Peyer's patch (tissue), 4 donors: ENCODE data around the gene RCOR3.

Experiments
- POLR2A ChIP-seq, 2 donors: fragments of 450-650 bp; IDR thresholded peaks; one replicate each; pipeline ENCODE4 v1.5.1; 2017; ENCODE audit warnings: antibody characterized with exemption in 2 of 2, mild to moderate bottlenecking in 2 of 2, moderate library complexity in 2 of 2
- TF ChIP-seq, protein P1 (sequence below), 6 experiments: fragments of 450-650 bp in 4 of 6; fragments of 200-600 bp in 2 of 6; sonication (generic) in 1 of 6; IDR thresholded peaks; one replicate each; pipeline ENCODE4 v1.5.1; 2017 to 2019; ENCODE audit warnings: antibody characterized with exemption in 6 of 6, mild to moderate bottlenecking in 3 of 6, moderate library complexity in 1 of 6

DNA sequence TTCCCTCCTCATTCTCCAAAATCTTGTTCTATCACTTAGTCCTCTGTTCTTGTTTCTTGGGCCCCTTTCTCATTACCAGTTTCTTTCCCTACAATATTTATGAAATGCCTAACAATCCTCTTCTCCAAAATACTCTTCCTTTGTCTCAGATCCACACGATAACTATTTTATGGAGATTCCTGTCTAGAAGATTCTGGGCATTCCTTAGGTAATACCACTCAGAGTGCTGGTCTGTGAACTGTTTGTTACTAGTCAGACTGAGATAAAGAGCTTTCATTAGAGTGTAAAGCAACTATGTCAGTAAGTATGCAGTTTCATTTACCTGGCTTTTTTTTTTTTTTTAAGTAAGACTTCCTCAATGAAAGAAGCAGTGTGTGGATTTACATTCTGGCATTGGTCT lies 18.1 kb upstream of the RCOR3 start:
- TF ChIP-seq, protein P1, sequence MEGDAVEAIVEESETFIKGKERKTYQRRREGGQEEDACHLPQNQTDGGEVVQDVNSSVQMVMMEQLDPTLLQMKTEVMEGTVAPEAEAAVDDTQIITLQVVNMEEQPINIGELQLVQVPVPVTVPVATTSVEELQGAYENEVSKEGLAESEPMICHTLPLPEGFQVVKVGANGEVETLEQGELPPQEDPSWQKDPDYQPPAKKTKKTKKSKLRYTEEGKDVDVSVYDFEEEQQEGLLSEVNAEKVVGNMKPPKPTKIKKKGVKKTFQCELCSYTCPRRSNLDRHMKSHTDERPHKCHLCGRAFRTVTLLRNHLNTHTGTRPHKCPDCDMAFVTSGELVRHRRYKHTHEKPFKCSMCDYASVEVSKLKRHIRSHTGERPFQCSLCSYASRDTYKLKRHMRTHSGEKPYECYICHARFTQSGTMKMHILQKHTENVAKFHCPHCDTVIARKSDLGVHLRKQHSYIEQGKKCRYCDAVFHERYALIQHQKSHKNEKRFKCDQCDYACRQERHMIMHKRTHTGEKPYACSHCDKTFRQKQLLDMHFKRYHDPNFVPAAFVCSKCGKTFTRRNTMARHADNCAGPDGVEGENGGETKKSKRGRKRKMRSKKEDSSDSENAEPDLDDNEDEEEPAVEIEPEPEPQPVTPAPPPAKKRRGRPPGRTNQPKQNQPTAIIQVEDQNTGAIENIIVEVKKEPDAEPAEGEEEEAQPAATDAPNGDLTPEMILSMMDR (IDR thresholded peaks at IDR 0.05) = no peak
- TF ChIP-seq POLR2A (IDR thresholded peaks at IDR 0.05) = no peak
